Kidney (tissue), 14 donors: Measurements from ENCODE around the gene IQCM. TPM values are rescaled to one million over a fixed set of nuclear protein-coding genes. Genes with fewer than 3 reads are reported as not detected.
A peak's percentile ranks its signal among the peaks of the same experiment; 100 is the strongest.

ENCODE experiments used
- DNase-seq, 5 donors: peaks; one replicate each; pipeline ENCODE4 v3.0.0-alpha.2; 2013 to 2020
- FAIRE-seq: peaks from 2 replicates; lab custom pipeline; 2012; peaks lifted over from hg19 to GRCh38; lab: Jason Lieb, UNC
- H3K27ac ChIP-seq, 2 donors: one replicate each; pipeline ENCODE4 v1.7.0; 2013; ENCODE audit warnings: low read depth in 2 of 2, low read length in 2 of 2, inconsistent platforms in 1 of 2
- H3K27me3 ChIP-seq: one replicate; pipeline ENCODE4 v1.7.1; 2013; ENCODE audit warnings: low read length, inconsistent platforms; ENCODE audit not compliant: control insufficient read depth, insufficient read depth
- H3K36me3 ChIP-seq, 3 donors: one replicate each; pipeline versions ENCODE4 v1.7.0 to v1.7.1; 2013; ENCODE audit warnings: low read length in 3 of 3, control low read depth in 1 of 3, inconsistent platforms in 1 of 3; ENCODE audit not compliant: insufficient read depth in 3 of 3, control insufficient read depth in 2 of 3
- H3K4me1 ChIP-seq, 3 donors: one replicate each; pipeline versions ENCODE4 v1.7.0 to v1.7.1; 2013; ENCODE audit warnings: low read length in 3 of 3, inconsistent platforms in 1 of 3, low read depth in 1 of 3; ENCODE audit not compliant: control insufficient read depth in 2 of 3, insufficient read depth in 2 of 3
- H3K4me3 ChIP-seq, 3 donors: one replicate each; pipeline versions ENCODE4 v1.7.0 to v1.8.1; 2013; ENCODE audit warnings: low read length in 3 of 3, control low read depth in 1 of 3, inconsistent platforms in 1 of 3
- H3K9ac ChIP-seq, 3 donors: one replicate each; pipeline versions ENCODE4 v1.7.0 to v1.7.1; 2013; ENCODE audit warnings: low read length in 3 of 3, control low read depth in 1 of 3, inconsistent platforms in 1 of 3
- H3K9me3 ChIP-seq, 3 donors: one replicate each; pipeline versions ENCODE4 v1.7.0 to v1.7.1; 2013; ENCODE audit warnings: low read length in 3 of 3, control low read depth in 1 of 3, inconsistent platforms in 1 of 3; ENCODE audit not compliant: control insufficient read depth in 2 of 3, insufficient read depth in 1 of 3
- CTCF ChIP-seq: IDR thresholded peaks from 3 replicates; pipeline ENCODE4 v1.5.1; 2012; ENCODE audit warnings: mild to moderate bottlenecking, moderate library complexity, borderline replicate concordance; ENCODE audit not compliant: insufficient read depth; ENCODE audit errors: extremely low read depth
- intact Hi-C: fragments of 100-400 bp; cut with DNase I; formaldehyde crosslinking; loops from one replicate; pipeline ENCODE4 v1.11.1; 2022
- polyA plus RNA-seq: library from polyadenylated mRNA; stranded (reverse); fragments of 350-450 nt; fragmentation: Illumina TruSeq; extraction: RNeasy Lipid Tissue Mini Kit (QIAGEN cat#74804); gene quantifications from one replicate; pipeline ENCODE4 v1.2.3, GENCODE V29; 2014; ENCODE audit warnings: low read depth, low replicate concordance; ENCODE audit not compliant: insufficient read depth
- total RNA-seq: library from RNA; stranded (reverse); fragmentation: NEBNext Ultra II Directional; extraction: Animal tissue kit (Norgen Biotek cat#: 25700); gene quantifications from one replicate; pipeline ENCODE4 v1.2.1, GENCODE V29; 2021
- donor health status: control.
- donor health status: control.
- donor health status: control.
- donor health status: control.
- donor health status: control.
- donor health status: DM: yes; HTN: yes; CAD: no.
- donor health status: Normal renal cell carcinoma (clear cell type).

The IQCM gene
- total and polyA plus RNA-seq, 2 donors from 2014 or later: not detected

- H3K9me3 ChIP-seq: no peaks in the 10 kb centered on the region
- intact Hi-C loops: no loop called here
- no peak overlapping the region for H3K27ac ChIP-seq
- TF ChIP-seq CTCF: no peak
- FAIRE-seq (no peak), DNase-seq (no peak)
- H3K36me3 ChIP-seq: no peaks in the 10 kb centered on the region
- H3K4me1 ChIP-seq: no peaks in the 10 kb centered on the region
- H3K9ac ChIP-seq: no peak overlapping the region
- no peaks in the 10 kb centered on the region for H3K27me3 ChIP-seq
- no peak overlapping the region for H3K4me3 ChIP-seq
These were observed 416.6 kb downstream of the IQCM start for GRCh38 chr4:149398993-149399392.

- FAIRE-seq: peak; percentile 3
- intact Hi-C loops: loop anchor here (10.0 kb wide), 1 partner anchor 524 kb away; no protein-coding TSS in a partner anchor
- peak; percentile 38 for TF ChIP-seq CTCF
- Histone ChIP-seq H3K4me3 (no peak overlapping the region), H3K9ac (no peak overlapping the region), H3K27me3 (no peaks in the 10 kb centered on the region), H3K4me1 (no peaks in the 10 kb centered on the region), H3K36me3 (no peaks in the 10 kb centered on the region), H3K27ac (no peak overlapping the region), H3K9me3 (no peaks in the 10 kb centered on the region)
- DNase-seq: peak in 2 of 5 donors; percentile 20 to 37
These were observed 444.7 kb downstream of the IQCM start for GRCh38 chr4:149370785-149371420.

- H3K9me3 ChIP-seq: no peaks in the 10 kb centered on the region
- no peaks in the 10 kb centered on the region for H3K27me3 ChIP-seq
- no peak for DNase-seq
- no peak overlapping the region for H3K27ac ChIP-seq
- no peak overlapping the region for H3K4me3 ChIP-seq
- H3K36me3 ChIP-seq: no peaks in the 10 kb centered on the region
- H3K4me1 ChIP-seq: no peaks in the 10 kb centered on the region
- H3K9ac ChIP-seq: no peak overlapping the region
- intact Hi-C loops: loop anchor here (10.0 kb wide), 1 partner anchor 525 kb away; no protein-coding TSS in a partner anchor
- no peak for TF ChIP-seq CTCF
- no peak for FAIRE-seq
These were observed 445.6 kb downstream of the IQCM start for GRCh38 chr4:149370002-149370401.

- no peak for FAIRE-seq
- no peaks in the 10 kb centered on the region for H3K27me3 ChIP-seq
- H3K9ac ChIP-seq: no peak overlapping the region
- peaks cover 0 to 10% (median 0%) of the 10 kb centered on the region in 3 donors for H3K9me3 ChIP-seq
- H3K36me3 ChIP-seq: no peaks in the 10 kb centered on the region
- no peak overlapping the region for H3K4me3 ChIP-seq
- TF ChIP-seq CTCF: no peak
- no peak overlapping the region for H3K27ac ChIP-seq
- intact Hi-C loops: no loop called here
- no peaks in the 10 kb centered on the region for H3K4me1 ChIP-seq
- no peak for DNase-seq
These were observed 462.4 kb downstream of the IQCM start for GRCh38 chr4:149353241-149353640.
